Gastroesophageal sphincter (tissue), 3 donors: ENCODE results near the gene ADGRG7.

ENCODE experiments used
- EP300 ChIP-seq: sonication (generic); formaldehyde crosslinking; IDR thresholded peaks from one replicate; pipeline ENCODE4 v1.6.1; 2017; ENCODE audit warnings: antibody characterized with exemption, mild to moderate bottlenecking
- POLR2A ChIP-seq, 2 donors: fragments of 450-650 bp; IDR thresholded peaks; one replicate each; pipeline ENCODE4 v1.6.1; 2017; ENCODE audit warnings: antibody characterized with exemption in 2 of 2, mild to moderate bottlenecking in 2 of 2, moderate library complexity in 1 of 2
- POLR2AphosphoS5 ChIP-seq: sonication (generic); formaldehyde crosslinking; IDR thresholded peaks from one replicate; pipeline ENCODE4 v1.6.1; 2017; ENCODE audit warnings: antibody characterized with exemption
- TF ChIP-seq, protein P1 (sequence below), 4 experiments: fragments of 200-600 bp in 2 of 4; fragments of 450-650 bp in 2 of 4; sonication (generic) in 1 of 4; IDR thresholded peaks; one replicate each; pipeline ENCODE4 v1.5.1; 2017 to 2019; ENCODE audit warnings: antibody characterized with exemption in 4 of 4, mild to moderate bottlenecking in 2 of 4, moderate library complexity in 2 of 4

DNA sequence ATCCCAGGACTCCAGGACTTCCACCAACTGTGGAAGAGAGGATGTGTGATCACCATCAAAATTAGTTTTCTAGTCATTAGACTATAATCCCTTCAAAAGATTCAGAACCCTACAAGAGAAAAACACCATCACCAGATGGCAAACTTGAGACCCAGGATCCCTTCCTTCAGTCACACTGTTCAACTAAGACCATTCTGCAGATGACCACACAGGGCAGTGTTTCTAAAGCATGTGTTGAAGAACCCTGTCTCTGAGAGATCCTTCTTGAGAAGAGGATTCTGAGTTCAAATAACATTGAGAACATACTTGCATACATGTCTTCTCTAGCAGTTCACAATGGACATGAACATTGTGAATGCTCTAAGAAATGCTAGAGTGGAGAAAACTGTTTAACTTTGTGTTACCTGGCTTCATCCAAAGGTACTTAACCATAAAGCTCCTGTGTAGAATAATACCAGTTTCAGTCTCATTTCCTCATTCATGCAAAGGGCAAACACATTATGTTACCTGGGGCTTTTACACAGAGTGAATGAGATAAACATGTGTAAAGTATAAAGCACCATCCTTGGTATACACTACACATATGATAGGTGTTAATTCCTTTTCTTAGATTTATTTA, 2.4 kb upstream of the ADGRG7 start:
- TF ChIP-seq, protein P1, sequence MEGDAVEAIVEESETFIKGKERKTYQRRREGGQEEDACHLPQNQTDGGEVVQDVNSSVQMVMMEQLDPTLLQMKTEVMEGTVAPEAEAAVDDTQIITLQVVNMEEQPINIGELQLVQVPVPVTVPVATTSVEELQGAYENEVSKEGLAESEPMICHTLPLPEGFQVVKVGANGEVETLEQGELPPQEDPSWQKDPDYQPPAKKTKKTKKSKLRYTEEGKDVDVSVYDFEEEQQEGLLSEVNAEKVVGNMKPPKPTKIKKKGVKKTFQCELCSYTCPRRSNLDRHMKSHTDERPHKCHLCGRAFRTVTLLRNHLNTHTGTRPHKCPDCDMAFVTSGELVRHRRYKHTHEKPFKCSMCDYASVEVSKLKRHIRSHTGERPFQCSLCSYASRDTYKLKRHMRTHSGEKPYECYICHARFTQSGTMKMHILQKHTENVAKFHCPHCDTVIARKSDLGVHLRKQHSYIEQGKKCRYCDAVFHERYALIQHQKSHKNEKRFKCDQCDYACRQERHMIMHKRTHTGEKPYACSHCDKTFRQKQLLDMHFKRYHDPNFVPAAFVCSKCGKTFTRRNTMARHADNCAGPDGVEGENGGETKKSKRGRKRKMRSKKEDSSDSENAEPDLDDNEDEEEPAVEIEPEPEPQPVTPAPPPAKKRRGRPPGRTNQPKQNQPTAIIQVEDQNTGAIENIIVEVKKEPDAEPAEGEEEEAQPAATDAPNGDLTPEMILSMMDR (IDR thresholded peaks at IDR 0.05): no peak
- TF ChIP-seq POLR2AphosphoS5 (no peak), EP300 (no peak), POLR2A (IDR thresholded peaks at IDR 0.05) (no peak)
